GM13976 (cell line): Measurements from ENCODE around the gene HLA-DPA1.

Experiments used
- DNase-seq: peaks from one replicate; pipeline ENCODE4 v3.0.0; 2012; ENCODE audit warnings: low spot score
- in situ Hi-C: fragments of 300-500 bp; cut with MboI; formaldehyde crosslinking; loops from one replicate; pipeline ENCODE4 v1.12.0; 2022; ENCODE audit warnings: low sequenced_read_pairs, mixed read lengths, inconsistent platforms; ENCODE audit not compliant: unreplicated experiment
- TF ChIP-seq, protein P1 (sequence below): IDR thresholded peaks from 2 replicates; pipeline ENCODE4 v1.5.1; 2012; ENCODE audit warnings: borderline replicate concordance, mild to moderate bottlenecking; ENCODE audit not compliant: insufficient read depth; ENCODE audit errors: extremely low read depth, missing control alignments, control extremely low read depth

The HLA-DPA1 gene

DNA sequence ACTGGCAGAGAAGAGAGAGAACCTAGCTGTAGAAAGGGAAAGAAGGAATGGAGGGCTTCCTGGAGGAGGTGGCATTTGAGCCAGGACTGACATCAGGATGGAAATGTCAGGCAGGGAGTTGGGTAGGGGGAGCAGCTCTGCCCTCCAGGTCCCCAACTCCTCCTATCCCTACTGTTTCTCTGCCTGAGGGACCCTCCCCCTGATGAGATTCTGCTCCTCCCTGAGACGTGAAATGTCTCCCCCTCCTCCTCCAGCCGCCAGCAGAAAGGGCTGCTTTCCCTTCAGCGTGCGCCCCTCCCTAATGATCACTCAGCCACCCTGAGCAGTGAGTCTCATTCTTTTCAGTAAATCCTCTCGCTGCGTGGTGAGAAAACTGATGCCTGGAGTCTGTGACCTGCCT is 43.0 kb upstream of the HLA-DPA1 start:
- TF ChIP-seq, protein P1, sequence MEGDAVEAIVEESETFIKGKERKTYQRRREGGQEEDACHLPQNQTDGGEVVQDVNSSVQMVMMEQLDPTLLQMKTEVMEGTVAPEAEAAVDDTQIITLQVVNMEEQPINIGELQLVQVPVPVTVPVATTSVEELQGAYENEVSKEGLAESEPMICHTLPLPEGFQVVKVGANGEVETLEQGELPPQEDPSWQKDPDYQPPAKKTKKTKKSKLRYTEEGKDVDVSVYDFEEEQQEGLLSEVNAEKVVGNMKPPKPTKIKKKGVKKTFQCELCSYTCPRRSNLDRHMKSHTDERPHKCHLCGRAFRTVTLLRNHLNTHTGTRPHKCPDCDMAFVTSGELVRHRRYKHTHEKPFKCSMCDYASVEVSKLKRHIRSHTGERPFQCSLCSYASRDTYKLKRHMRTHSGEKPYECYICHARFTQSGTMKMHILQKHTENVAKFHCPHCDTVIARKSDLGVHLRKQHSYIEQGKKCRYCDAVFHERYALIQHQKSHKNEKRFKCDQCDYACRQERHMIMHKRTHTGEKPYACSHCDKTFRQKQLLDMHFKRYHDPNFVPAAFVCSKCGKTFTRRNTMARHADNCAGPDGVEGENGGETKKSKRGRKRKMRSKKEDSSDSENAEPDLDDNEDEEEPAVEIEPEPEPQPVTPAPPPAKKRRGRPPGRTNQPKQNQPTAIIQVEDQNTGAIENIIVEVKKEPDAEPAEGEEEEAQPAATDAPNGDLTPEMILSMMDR, result no peak
- in situ Hi-C loops, result no loop called here
- no peak for DNase-seq

- TF ChIP-seq, protein P1, result no peak
- in situ Hi-C loops, result no loop called here
- DNase-seq, result no peak
These were observed 41.0 kb upstream of the HLA-DPA1 start for GRCh38 chr6:33114406-33114805.

GRCh38 chr6:33113755-33114154 is 40.3 kb upstream of the HLA-DPA1 start:
- TF ChIP-seq, protein P1, result no peak
- DNase-seq, result no peak
- in situ Hi-C loops, result no loop called here

- in situ Hi-C loops, result no loop called here
- TF ChIP-seq, protein P1, result no peak
- peak; percentile 78 for DNase-seq
These were observed 38.7 kb upstream of the HLA-DPA1 start for GRCh38 chr6:33112148-33112547.

- no peak for DNase-seq
- TF ChIP-seq, protein P1, result no peak
- in situ Hi-C loops, result no loop called here
These were observed 34.9 kb upstream of the HLA-DPA1 start for GRCh38 chr6:33108307-33108706.

DNA sequence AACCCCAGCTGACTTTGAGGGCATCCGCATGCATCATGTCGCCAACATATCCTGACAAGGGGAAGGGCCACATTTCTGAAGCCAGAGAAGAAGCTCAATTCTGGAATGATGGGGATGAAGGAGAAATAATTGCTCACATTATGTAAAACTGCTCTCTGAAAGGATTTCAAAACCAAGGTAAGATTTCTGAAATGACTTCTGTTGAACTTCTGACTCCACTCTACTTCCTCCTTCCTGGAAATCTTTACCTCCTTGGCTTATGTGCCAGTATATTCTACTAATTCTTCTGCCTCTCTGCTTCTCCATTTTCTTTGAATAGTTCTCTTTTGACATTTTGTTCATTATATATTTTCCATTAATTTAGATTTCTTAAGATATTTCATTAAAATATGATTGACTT is 34.2 kb upstream of the HLA-DPA1 start:
- TF ChIP-seq, protein P1, result no peak
- no peak for DNase-seq
- in situ Hi-C loops, result no loop called here

- in situ Hi-C loops, result no loop called here
- TF ChIP-seq, protein P1, result no peak
- no peak for DNase-seq
These were observed 32.7 kb upstream of the HLA-DPA1 start for GRCh38 chr6:33105916-33106871.
